Measurements from ENCODE around the gene IFNA5. TPM values are rescaled to one million over a fixed set of nuclear protein-coding genes. Genes with fewer than 3 reads are reported as not detected.

Gene IFNA5
- total and polyA plus RNA-seq, 2 of the 4 experiments (the other 2 are of a cell fraction) = not detected

DNA sequence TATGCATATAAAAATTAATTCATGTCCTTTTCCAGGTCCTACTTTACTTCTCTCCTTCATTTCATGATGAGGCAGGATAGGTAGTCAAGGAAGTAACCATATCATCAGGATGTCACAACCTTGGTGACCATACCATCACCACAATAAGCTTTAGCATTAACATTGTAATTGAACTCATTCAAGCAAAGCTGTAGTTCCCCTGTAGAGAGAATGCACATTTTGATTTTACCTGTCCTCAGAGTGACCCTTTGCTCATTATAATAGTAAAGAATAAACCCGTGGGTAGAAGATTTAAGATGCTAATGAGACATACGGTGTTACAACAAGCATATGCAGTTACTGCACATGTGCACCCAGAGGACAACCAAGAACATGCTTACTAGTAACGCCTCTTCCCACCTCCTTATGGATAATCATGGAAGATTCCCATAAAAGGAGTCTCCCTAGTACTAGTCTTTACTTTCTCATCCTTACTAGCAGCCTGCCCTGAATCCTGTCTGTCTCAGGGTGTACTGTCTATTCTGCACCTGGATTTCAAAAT, 43.4 kb upstream of the IFNA5 start:
- Histone ChIP-seq H3K9me1 (ENCODE audit: insufficient read depth, low read length) (no peaks in the 10 kb centered on the region), H3K4ac (ENCODE audit: low read depth, low read length) (no peak overlapping the region), H4K20me1 (ENCODE audit: insufficient read depth, low read length) (no peaks in the 10 kb centered on the region), H2BK15ac (ENCODE audit: low read depth, low read length) (no peak overlapping the region), H3K9ac (ENCODE audit: low read depth, low read length) (no peak overlapping the region), H3K4me3 (ENCODE audit: insufficient read depth, low read depth, low read length) (no peak overlapping the region), H2BK5ac (ENCODE audit: low read depth, low read length, poor library complexity, severe bottlenecking) (no peak overlapping the region), H2AK5ac (ENCODE audit: low read depth, low read length) (no peak overlapping the region), H3K27ac (ENCODE audit: insufficient read depth, low read length) (no peak overlapping the region), H3K36me3 (ENCODE audit: control insufficient read depth, insufficient read depth, low read length) (no peaks in the 10 kb centered on the region), H3K18ac (ENCODE audit: low read depth, low read length) (no peak overlapping the region), H4K91ac (ENCODE audit: insufficient read depth, low read depth, low read length) (no peak overlapping the region), H3K79me1 (ENCODE audit: low read depth in 1 of 2, low read length in 2 of 2) (no peaks in the 10 kb centered on the region), H3K14ac (replicated peaks; ENCODE audit: low read depth, low read length) (no peak overlapping the region), H2AFZ (replicated peaks; ENCODE audit: low read length, poor library complexity) (no peak overlapping the region), H3K9me3 (ENCODE audit: control insufficient read depth, insufficient read depth, low read length) (no peaks in the 10 kb centered on the region), H3K4me2 (ENCODE audit: low read depth, low read length) (no peak overlapping the region), H2BK20ac (ENCODE audit: low read depth, low read length) (no peak overlapping the region), H3K27me3 (ENCODE audit: control insufficient read depth, insufficient read depth, low read length) (peaks cover 8% of the 10 kb centered on the region), H3K4me1 (ENCODE audit: control insufficient read depth, insufficient read depth, low read length) (no peaks in the 10 kb centered on the region), H2AK9ac (replicated peaks; ENCODE audit: low read depth, low read length, poor library complexity) (no peak overlapping the region), H4K5ac (ENCODE audit: low read depth, low read length) (no peak overlapping the region), H3K56ac (ENCODE audit: extremely low read depth, insufficient read depth, low read length) (no peak overlapping the region), H3K23ac (ENCODE audit: low read depth, low read length) (no peak overlapping the region), H2BK120ac (ENCODE audit: low read depth, low read length) (no peak overlapping the region), H4K8ac (ENCODE audit: low read depth in 2 of 2, low read length in 2 of 2) (no peak overlapping the region)
- POLR2A ChIA-PET (ENCODE audit: unreplicated experiment) = no interaction called here
- BruUV-seq (replicated peaks) = no TSS peak
- in situ Hi-C loops (cut with MboI; ENCODE audit: low sequenced_read_pairs) = loop anchor here (25.0 kb wide), 2 partner anchors 314 to 664 kb away; partner anchors contain the start of gene CDKN2B
- dilution Hi-C loops (cut with HindIII; ENCODE audit: low sequenced_read_pairs, unreplicated experiment) = no loop called here
- no CpG with 5 or more reads among the region's 3 CpGs for WGBS, 2 experiments (ENCODE audit: extremely low coverage in 2 of 2, insufficient read length in 1 of 2)
- no peak for DNase-seq
- CTCF ChIA-PET = no interaction called here
- ATAC-seq (ENCODE audit: low read depth) = no peak
- intact Hi-C loops (cut with micrococcal nuclease) = loop anchor here (5.0 kb wide), 1 partner anchor 34 kb away; no protein-coding TSS in a partner anchor
- no peak for TF ChIP-seq MXI1 (IDR thresholded peaks at IDR 0.05; ENCODE audit: borderline replicate concordance, low read depth, low read length)
- TF ChIP-seq FOS (IDR thresholded peaks at IDR 0.05; ENCODE audit: low read depth, low read length) = no peak
- TF ChIP-seq RCOR1 (IDR thresholded peaks at IDR 0.05; ENCODE audit: insufficient replicate concordance, low read length) = no peak
- TF ChIP-seq CHD1 (IDR thresholded peaks at IDR 0.05; ENCODE audit: low read depth, low read length) = no peak
- TF ChIP-seq SMC3 (IDR thresholded peaks at IDR 0.05; ENCODE audit: low read depth, low read length) = no peak
- TF ChIP-seq RAD21 (IDR thresholded peaks at IDR 0.05; ENCODE audit: low read length) = no peak
- TF ChIP-seq, protein P1, sequence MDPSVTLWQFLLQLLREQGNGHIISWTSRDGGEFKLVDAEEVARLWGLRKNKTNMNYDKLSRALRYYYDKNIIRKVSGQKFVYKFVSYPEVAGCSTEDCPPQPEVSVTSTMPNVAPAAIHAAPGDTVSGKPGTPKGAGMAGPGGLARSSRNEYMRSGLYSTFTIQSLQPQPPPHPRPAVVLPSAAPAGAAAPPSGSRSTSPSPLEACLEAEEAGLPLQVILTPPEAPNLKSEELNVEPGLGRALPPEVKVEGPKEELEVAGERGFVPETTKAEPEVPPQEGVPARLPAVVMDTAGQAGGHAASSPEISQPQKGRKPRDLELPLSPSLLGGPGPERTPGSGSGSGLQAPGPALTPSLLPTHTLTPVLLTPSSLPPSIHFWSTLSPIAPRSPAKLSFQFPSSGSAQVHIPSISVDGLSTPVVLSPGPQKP (IDR thresholded peaks at IDR 0.05; ENCODE audit: borderline replicate concordance, low read depth, low read length) = no peak
- no peak for TF ChIP-seq BHLHE40 (IDR thresholded peaks at IDR 0.05; ENCODE audit: low read depth, low read length)
- no peak for TF ChIP-seq CEBPB (IDR thresholded peaks at IDR 0.05; ENCODE audit: low read depth, low read length)
- no peak for TF ChIP-seq MAZ (IDR thresholded peaks at IDR 0.05; ENCODE audit: borderline replicate concordance, low read depth, low read length)
- no peak for TF ChIP-seq MAFK (IDR thresholded peaks at IDR 0.05; ENCODE audit: low read depth, low read length)
- TF ChIP-seq POLR2A (IDR thresholded peaks at IDR 0.05; ENCODE audit: low read depth, low read length) = no peak
- no peak for TF ChIP-seq USF2 (IDR thresholded peaks at IDR 0.05; ENCODE audit: low read depth, low read length)
- TF ChIP-seq NFE2L2 (IDR thresholded peaks at IDR 0.05; ENCODE audit: low read depth, low read length) = no peak
- TF ChIP-seq RFX5 (IDR thresholded peaks at IDR 0.05; ENCODE audit: low read depth, low read length) = no peak
- no peak for TF ChIP-seq CTCF (conservative IDR thresholded peaks at IDR 0.05; ENCODE audit: low read depth, low read length)

Measured in IMR-90 (cell line).